Measurements from ENCODE around the gene ARSD.

Gene ARSD

GRCh38 chrX:2872671-2873277 is 56.4 kb downstream of the ARSD start:
- H3K4me3 ChIP-seq (ENCODE audit: low read depth, low read length): no peak overlapping the region
- in situ Hi-C loops (cut with HindIII; ENCODE audit: low sequenced_read_pairs): no loop called here
- TF ChIP-seq, protein P1, sequence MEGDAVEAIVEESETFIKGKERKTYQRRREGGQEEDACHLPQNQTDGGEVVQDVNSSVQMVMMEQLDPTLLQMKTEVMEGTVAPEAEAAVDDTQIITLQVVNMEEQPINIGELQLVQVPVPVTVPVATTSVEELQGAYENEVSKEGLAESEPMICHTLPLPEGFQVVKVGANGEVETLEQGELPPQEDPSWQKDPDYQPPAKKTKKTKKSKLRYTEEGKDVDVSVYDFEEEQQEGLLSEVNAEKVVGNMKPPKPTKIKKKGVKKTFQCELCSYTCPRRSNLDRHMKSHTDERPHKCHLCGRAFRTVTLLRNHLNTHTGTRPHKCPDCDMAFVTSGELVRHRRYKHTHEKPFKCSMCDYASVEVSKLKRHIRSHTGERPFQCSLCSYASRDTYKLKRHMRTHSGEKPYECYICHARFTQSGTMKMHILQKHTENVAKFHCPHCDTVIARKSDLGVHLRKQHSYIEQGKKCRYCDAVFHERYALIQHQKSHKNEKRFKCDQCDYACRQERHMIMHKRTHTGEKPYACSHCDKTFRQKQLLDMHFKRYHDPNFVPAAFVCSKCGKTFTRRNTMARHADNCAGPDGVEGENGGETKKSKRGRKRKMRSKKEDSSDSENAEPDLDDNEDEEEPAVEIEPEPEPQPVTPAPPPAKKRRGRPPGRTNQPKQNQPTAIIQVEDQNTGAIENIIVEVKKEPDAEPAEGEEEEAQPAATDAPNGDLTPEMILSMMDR (IDR thresholded peaks at IDR 0.05; ENCODE audit: low read depth, low read length): no peak
- DNase-seq (ENCODE audit: low read depth, low spot score): no peak

GRCh38 chrX:2871831-2872230 is 57.3 kb downstream of the ARSD start:
- TF ChIP-seq, protein P1 (IDR thresholded peaks at IDR 0.05; ENCODE audit: low read depth, low read length): no peak
- DNase-seq (ENCODE audit: low read depth, low spot score): no peak
- H3K4me3 ChIP-seq (ENCODE audit: low read depth, low read length): no peak overlapping the region
- in situ Hi-C loops (cut with HindIII; ENCODE audit: low sequenced_read_pairs): no loop called here

DNA sequence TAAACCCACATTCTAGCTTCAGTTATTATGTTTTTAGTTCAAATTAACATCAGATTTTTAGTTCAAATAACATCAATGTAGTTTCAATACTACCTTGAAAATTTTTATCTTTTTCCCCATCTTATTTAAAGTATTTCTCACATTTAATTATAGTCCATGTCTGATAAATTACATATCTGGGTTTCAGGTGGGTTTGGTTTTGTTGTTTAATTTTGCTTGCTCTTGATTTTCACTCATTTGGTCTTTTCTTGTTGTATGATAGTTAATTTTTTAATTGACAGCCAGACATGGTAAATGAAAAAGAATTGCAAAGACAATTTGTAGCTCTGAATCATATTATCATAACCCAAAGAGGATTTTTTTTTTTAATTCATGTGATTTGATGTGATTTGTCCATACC is 58.5 kb downstream of the ARSD start:
- TF ChIP-seq, protein P1 (IDR thresholded peaks at IDR 0.05; ENCODE audit: low read depth, low read length): no peak

GRCh38 chrX:2867206-2867605 is 61.9 kb downstream of the ARSD start:
- in situ Hi-C loops (cut with HindIII; ENCODE audit: low sequenced_read_pairs): no loop called here
- no peak for DNase-seq (ENCODE audit: low read depth, low spot score)

More for the DNA sequence above, 58.5 kb downstream of the ARSD start:
- in situ Hi-C loops (cut with HindIII; ENCODE audit: low sequenced_read_pairs): no loop called here
- DNase-seq (ENCODE audit: low read depth, low spot score): no peak
- no peak overlapping the region for H3K4me3 ChIP-seq (ENCODE audit: low read depth, low read length)

GRCh38 chrX:2863646-2864045 is 65.5 kb downstream of the ARSD start:
- no peak for DNase-seq (ENCODE audit: low read depth, low spot score)
- TF ChIP-seq, protein P1 (IDR thresholded peaks at IDR 0.05; ENCODE audit: low read depth, low read length): no peak
- in situ Hi-C loops (cut with HindIII; ENCODE audit: low sequenced_read_pairs): no loop called here
- no peak overlapping the region for H3K4me3 ChIP-seq (ENCODE audit: low read depth, low read length)

More at GRCh38 chrX:2867206-2867605, 61.9 kb downstream of the ARSD start:
- no peak overlapping the region for H3K4me3 ChIP-seq (ENCODE audit: low read depth, low read length)
- TF ChIP-seq, protein P1 (IDR thresholded peaks at IDR 0.05; ENCODE audit: low read depth, low read length): no peak

DNA sequence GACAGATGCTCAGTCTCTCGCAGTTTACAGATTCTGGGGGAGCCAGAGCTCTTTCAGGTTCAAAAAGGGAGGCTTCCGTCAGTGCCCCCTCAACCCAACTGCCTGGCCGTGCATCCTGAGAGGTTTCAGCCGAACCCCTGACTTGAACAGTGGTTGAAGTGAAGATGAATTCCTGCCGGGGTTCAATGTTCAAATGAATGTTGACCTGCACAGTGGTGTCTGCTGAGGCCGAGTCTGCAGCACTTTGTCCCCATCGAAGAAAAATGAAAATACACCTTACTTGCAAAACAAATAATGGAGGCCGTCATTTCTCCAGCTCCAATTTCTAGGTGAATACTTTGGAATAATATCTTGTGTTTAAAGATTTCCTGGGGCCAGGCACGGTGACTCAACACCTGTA is 66.7 kb downstream of the ARSD start:
- in situ Hi-C loops (cut with HindIII; ENCODE audit: low sequenced_read_pairs): no loop called here
- TF ChIP-seq, protein P1 (IDR thresholded peaks at IDR 0.05; ENCODE audit: low read depth, low read length): no peak
- H3K4me3 ChIP-seq (ENCODE audit: low read depth, low read length): no peak overlapping the region
- no peak for DNase-seq (ENCODE audit: low read depth, low spot score)

Measured in astrocyte of the spinal cord (primary cell).